Uterus (tissue), 2 donors: ENCODE data around the gene MINDY4.

Experiments
- POLR2A ChIP-seq, 2 donors: fragments of 450-650 bp; IDR thresholded peaks; one replicate each; pipeline ENCODE4 v1.6.1; 2016; ENCODE audit warnings: antibody characterized with exemption in 2 of 2, mild to moderate bottlenecking in 1 of 2, moderate library complexity in 1 of 2
- TF ChIP-seq, protein P1 (sequence below), 4 experiments: fragments of 200-600 bp in 2 of 4; fragments of 450-650 bp in 2 of 4; sonication (generic) in 2 of 4; IDR thresholded peaks; one replicate each; pipeline ENCODE4 v1.5.1; 2016 to 2019; ENCODE audit warnings: antibody characterized with exemption in 4 of 4, mild to moderate bottlenecking in 2 of 4, moderate library complexity in 1 of 4

DNA sequence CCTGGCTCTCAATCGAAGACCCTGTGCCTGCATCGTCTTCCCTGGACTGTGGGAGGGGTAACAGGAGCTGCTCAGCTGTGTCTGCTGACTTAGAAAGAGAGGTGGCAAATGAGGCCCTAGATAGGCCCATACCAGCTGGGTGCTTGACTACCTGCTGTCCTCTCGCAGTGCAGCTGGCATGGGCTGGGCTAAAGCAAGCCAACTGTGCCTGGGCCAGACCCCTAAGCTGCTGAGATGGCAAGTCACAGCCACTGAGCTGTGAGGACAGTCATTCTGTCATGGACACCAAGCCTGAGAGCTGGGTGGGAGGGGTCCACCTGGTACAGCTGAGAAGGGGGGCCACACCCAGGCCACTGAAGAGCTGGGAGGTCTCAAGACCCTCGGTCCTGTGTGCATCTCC lies 94.6 kb downstream of the MINDY4 start:
- TF ChIP-seq, protein P1, sequence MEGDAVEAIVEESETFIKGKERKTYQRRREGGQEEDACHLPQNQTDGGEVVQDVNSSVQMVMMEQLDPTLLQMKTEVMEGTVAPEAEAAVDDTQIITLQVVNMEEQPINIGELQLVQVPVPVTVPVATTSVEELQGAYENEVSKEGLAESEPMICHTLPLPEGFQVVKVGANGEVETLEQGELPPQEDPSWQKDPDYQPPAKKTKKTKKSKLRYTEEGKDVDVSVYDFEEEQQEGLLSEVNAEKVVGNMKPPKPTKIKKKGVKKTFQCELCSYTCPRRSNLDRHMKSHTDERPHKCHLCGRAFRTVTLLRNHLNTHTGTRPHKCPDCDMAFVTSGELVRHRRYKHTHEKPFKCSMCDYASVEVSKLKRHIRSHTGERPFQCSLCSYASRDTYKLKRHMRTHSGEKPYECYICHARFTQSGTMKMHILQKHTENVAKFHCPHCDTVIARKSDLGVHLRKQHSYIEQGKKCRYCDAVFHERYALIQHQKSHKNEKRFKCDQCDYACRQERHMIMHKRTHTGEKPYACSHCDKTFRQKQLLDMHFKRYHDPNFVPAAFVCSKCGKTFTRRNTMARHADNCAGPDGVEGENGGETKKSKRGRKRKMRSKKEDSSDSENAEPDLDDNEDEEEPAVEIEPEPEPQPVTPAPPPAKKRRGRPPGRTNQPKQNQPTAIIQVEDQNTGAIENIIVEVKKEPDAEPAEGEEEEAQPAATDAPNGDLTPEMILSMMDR (IDR thresholded peaks at IDR 0.05): no peak
- TF ChIP-seq POLR2A (IDR thresholded peaks at IDR 0.05): no peak
